ELF-1 (cell line): ENCODE measurements around the gene DOLK.

Source experiments
- DNase-seq: peaks from one replicate; pipeline ENCODE4 v3.0.0-alpha.2; 2016; ENCODE audit warnings: low read depth, low spot score

The DOLK gene

DNA sequence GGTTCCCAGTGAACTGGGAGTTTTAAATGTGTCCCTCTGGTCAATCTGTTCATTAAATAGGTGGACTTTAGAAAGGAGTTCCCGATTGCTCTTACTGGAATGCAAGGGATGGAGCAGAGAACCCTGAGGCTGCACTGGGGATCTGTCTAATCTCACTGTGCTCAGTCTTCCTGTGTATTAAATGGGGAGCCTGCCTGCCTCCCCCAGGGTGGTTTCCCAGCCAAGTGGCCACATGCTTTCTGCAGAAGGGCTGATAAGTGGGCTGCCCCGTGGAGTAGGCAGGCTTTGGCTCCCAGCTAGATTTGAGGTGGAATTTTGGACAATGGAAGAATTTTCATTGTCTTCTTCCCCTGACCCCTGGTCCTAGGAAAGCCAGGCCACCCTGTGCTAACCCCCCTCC is 40.7 kb downstream of the DOLK start:
- DNase-seq, result no peak

DNA sequence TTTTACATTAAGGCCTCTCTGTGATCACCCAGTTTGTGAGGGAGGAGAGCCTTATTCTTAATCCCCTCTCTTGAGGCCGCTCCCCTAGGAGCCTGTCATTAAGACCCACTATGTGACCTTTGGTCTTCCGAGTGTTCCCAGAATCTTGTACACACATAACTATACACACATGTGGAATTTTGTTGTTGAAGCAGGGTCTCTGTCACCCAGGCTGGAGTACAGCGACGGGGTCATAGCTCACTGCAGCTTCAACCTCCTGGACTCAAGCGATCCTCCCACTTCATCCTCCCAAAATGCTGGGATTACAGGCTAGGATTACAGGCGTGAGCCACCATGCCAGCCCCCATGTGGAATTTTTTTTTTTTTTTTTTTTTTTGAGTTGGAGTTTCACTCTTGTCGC is 41.4 kb downstream of the DOLK start:
- DNase-seq, result no peak

DNA sequence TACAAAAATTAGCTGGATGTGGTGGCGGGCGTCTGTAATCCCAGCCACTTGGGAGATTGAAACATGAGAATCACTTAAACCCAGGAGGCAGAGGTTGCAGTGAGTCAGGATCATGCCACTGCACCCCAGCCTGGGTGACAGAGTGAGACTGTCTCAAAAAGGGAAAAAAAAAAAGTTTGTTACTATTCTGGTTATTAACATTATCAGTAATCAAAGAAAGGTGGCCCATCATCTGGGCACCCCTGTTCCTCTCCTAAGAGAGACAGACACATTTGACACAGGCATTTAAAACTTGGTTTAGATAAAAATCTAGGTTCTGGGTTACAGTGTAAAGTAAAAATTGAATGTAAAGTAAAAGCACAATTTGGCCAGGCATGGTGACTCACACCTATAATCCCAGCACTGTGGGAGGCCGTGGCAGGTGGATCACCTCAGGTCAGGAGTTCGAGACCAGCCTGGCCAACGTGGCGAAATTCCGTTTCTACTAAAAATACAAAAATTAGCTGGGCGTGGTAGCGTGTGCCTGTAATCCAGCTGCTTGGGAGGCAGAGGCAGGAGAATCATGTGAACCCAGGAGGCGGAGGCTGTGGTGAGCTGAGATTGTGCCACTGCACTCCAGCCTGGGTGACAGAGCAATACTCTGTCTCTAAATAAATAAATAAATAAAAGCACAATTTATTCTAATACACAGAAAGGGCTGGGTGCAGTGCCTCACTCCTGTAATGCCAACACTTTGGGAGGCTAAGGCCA is 43.4 kb downstream of the DOLK start:
- no peak for DNase-seq

DNA sequence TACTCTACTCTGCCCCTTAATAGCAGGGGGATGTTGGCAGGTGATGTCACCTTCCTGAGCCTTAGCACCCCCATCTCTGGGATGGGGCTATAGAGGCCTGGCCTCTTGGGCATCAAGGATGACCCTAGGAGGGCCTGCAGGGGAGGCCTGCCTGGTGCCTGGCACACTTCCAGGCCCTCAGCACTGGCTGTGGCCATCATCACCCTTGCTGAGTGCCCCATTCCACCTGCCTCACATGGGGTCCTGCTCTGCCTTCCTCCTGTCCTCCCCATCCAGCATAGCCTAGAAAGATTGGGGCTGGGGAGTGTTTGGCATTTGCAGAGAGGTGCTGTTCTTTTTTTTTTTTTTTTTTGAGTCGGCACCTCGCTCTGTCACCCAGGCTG is 44.3 kb downstream of the DOLK start:
- DNase-seq, result no peak

DNA sequence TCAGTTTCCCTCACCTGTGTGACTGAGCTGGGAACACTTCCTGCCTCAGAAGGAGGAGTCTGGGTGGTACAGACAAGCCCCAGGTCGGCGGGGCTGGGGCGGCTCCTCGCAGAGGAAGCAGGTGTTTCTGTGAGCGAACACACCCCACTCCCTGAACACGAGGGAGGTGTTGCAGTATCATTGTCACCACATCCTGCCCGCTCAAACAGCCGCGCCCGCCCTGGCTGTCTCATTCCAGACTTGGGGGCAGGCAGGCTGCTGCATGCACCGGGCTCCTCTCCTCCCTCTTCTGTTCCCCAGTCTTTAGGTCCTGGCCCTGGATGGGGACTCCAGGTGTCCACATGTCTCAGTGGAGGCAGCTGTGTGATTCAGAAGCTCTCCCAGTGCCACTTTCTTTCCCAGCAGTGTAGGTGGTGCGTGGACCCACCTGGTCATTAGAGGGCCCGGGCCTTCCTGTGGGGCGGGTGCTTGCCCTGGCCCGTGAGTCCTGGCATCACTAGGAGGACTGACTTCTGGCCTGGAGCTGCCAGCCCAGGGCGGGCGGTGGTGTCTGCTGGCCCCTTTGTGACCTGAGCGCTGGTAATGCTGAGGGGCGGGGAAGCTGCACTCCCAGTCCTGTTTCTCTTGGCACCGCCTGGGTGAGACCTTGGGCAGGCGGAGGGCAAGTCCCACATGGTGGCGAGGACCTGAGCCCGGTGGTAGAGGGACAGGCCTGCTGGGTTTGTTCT is 44.9 kb downstream of the DOLK start:
- DNase-seq, result no peak

DNA sequence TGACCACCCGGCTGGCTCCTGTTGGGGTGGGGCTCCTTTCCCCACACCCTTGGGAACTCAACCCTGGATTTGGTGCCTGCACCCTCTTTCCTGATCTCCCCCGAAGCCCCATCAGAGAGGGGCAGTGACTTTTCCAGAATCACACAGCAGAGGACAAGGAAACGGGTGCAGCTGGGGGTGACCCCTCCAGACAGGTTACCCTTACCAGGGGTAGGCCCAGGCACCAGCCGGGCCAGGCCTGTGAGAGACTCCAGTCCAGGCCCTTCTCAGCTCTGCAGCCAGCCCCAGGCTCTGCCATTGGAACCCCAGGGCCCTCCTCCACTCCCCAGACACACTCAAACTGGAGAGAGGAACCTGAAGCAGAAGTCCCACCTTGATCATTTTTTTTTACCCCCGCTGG is 45.6 kb downstream of the DOLK start:
- DNase-seq, result no peak

DNA sequence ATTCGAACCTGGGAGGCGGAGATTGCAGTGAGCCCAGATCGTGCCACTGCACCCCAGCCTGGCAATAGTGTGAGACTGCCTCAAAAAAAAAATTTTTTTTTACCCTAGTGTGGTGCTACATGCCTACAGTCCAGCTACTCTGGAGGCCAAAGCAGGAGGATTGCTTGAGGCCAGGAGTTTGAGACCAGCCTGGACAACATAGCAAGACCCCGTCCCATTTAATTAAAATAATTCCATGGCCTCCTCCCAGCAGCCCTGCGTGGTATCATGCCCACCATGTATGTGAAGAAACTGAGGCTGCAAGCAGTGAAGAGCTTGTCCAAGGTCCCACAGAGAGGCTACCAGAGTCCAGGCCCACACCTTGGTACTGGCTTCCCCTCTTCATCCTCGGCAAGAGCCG is 46.0 kb downstream of the DOLK start:
- no peak for DNase-seq

DNA sequence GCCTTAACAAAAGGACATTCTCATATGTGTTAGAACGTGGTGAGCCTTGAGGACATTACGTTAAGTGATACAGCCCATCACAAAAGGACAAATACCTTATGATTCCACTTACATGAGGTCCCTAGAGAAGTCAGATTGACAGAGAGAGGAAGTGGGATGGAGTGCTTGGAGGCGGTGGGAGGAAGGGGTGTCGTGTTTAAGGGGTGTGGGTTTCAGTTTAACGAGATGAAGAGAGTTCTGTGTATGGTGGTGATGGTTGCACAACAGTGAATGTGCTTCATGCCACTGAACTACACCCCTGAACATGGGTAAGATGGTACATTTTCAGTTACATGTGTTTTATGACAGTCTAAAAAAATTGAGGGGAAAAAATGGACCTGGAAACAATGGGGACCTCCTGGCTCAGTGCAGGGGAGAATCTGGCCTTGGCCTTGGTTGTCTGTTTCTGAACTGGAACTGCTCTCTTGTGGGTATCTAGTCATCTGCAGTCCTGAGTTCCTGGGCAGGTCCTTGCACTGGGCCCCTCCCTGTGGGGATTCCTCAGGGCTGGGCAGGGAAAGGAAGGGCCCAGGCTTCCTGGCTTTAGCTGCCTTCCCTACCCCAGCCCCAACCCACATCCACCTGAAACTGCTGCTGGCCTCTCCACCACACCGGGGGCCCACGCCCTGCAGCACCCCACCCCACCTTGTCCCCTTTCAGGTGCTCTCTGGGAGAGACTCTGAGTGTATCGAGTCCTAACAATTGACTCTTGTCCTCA is 47.7 kb downstream of the DOLK start:
- DNase-seq, result no peak

DNA sequence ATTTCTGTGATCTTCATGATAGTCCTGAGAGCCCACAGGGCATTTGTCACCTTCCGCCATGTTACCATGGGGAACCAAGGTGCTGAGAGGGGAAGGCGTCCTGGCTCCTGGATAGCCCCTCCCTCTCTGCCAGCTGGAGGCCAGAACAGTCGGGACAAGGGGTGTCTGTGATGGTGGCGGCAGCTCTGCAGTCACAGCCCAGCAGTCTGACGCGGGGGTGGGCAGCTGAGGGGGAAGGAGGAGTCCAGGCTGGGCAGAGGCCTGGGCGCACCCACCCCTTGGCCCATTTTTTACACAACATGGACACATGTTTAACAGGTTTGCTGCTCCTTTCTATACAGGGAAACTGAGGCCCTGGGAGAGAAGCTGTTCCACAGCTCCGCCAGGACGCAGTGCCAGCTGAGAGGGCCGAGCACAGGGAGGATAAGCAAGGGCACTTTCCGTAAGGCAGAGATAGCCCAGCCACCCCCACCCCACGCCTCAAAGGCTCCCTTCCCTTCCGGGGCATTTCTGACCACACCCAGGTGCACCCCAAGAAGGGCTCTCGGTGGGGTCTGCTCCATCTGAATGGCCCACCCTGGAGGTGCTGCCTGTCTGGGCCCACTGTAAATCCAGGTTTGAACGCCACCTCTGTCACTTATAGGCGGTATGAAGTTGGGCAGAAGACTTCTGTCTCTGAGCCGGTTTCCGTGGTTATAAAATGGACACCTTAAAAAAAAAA is 48.4 kb downstream of the DOLK start:
- DNase-seq, result no peak

DNA sequence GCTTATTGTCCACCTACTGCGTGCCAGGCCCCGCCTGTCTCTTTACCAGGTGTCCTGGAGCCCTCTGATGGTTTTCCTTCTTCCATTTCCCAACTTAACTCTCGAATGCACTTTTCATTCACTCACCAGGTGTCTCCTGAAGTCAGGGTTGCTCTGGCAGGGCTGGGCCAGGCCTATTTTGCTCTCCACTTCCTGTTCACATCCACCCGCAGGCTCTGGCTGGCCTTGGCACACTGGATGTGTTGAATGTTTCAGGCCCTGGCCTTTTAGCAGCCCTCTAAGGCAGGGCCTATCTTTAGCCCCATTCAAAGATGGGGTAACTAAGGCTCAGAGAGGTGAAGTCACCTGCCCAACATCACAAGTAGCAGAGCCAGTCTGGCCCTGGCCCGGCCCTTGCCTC is 49.0 kb downstream of the DOLK start:
- no peak for DNase-seq

DNA sequence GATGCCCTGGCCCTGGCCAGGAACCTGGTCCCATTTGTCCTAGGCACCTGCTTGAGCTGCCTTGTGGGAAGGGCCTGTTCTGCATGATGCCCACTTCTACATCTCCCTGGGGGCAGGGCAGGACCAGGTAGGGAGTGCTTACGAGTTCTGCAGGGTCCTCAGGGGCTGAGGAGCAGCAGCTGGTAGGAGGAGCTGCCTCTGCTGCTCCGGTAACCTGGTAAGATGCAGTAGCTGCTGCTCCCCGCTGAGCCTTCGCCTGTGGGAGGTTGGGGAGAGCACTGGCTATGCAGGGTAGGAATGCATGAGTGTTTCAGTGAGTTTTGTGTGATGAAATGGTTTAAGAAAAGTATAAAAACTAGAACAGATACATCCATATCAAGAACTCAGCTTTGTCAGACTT is 51.8 kb downstream of the DOLK start:
- no peak for DNase-seq
